Measurements from ENCODE around the gene HIP1.

Gene HIP1

DNA sequence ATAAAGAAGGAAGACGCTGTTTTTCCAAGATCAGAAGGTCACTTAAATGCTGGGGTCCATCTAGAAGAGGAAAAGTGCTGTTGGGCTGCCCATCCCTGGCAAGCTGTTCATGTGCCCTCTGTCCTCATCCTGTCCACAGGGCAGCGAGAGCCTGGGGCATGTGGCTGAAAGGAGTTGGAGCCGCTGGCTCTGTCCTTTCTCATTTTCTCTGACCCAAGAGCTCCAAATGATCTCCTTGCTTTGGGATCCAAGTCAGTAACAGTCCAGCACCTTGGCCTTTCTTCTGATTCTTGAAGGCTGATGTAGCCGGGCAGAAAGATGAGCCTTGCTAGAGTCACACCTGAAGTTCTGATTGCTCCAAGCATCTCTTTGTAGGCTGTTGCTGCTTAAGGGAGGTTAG, 202.2 kb downstream of the HIP1 start:
- Histone ChIP-seq H3F3A (ENCODE audit: insufficient read depth, low read length) (no peaks in the 10 kb centered on the region), H4K20me1 (ENCODE audit: insufficient read depth, low read length) (no peaks in the 10 kb centered on the region), H3K4me3 (ENCODE audit: low read depth, low read length, poor library complexity, severe bottlenecking) (no peak overlapping the region), H3K9ac (ENCODE audit: low read length) (no peak overlapping the region), H3K36me3 (ENCODE audit: insufficient read depth, low read length) (no peaks in the 10 kb centered on the region), H3K9me2 (ENCODE audit: low read depth, low read length) (no peaks in the 10 kb centered on the region), H2AFZ (ENCODE audit: low read length) (no peak overlapping the region), H3K79me2 (ENCODE audit: insufficient read depth, low read length) (no peaks in the 10 kb centered on the region), H3K9me3 (ENCODE audit: low read length) (no peaks in the 10 kb centered on the region), H3K27me3 (ENCODE audit: insufficient read depth, low read length) (0 out of 2 replicates have a peak, but pooled peaks cover 9% of the 10 kb centered on the region), H3K4me2 (ENCODE audit: low read length) (no peak overlapping the region), H3K4me1 (ENCODE audit: insufficient read depth, low read length, severe bottlenecking) (peaks cover 10% of the 10 kb centered on the region), H3K27ac (ENCODE audit: low read depth, low read length, poor library complexity, severe bottlenecking) (no peak overlapping the region)
- TF ChIP-seq EZH2 (IDR thresholded peaks at IDR 0.05; ENCODE audit: borderline replicate concordance, low read length) = no peak
- TF ChIP-seq, protein P1, sequence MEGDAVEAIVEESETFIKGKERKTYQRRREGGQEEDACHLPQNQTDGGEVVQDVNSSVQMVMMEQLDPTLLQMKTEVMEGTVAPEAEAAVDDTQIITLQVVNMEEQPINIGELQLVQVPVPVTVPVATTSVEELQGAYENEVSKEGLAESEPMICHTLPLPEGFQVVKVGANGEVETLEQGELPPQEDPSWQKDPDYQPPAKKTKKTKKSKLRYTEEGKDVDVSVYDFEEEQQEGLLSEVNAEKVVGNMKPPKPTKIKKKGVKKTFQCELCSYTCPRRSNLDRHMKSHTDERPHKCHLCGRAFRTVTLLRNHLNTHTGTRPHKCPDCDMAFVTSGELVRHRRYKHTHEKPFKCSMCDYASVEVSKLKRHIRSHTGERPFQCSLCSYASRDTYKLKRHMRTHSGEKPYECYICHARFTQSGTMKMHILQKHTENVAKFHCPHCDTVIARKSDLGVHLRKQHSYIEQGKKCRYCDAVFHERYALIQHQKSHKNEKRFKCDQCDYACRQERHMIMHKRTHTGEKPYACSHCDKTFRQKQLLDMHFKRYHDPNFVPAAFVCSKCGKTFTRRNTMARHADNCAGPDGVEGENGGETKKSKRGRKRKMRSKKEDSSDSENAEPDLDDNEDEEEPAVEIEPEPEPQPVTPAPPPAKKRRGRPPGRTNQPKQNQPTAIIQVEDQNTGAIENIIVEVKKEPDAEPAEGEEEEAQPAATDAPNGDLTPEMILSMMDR (IDR thresholded peaks at IDR 0.05; ENCODE audit: low read length) = no peak

DNA sequence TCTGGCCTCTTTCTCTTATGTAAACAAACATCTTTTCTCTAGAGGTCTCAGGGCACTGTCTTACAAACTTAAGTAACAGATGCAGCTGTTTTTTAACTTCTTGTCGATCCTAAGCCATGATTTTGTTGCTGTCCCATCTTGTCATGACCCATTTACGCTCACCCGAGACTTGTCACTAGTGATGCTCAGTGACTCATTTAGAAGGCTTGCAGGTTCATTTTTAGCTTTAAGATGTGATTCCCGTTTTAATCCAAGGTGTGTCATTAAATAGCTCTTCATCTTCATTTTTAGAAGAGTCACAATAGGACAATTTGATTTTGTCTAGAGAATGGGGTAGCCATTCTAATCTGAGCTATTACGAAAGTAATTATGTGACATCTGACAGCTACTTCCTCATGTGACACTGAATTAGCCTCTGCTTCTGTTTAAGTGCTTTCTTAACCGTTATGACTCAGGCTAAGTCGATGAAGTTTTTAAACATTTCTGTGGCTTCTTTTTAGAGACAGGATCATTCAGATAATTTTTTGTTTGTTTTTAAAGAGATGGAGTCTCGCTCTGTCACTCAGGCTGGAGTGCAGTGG, 203.9 kb downstream of the HIP1 start:
- Histone ChIP-seq H3K4me3 (ENCODE audit: low read depth, low read length, poor library complexity, severe bottlenecking) (peak overlapping the region; percentile 24), H3K9me2 (ENCODE audit: low read depth, low read length) (no peaks in the 10 kb centered on the region), H3K9me3 (ENCODE audit: low read length) (no peaks in the 10 kb centered on the region), H3K27me3 (ENCODE audit: insufficient read depth, low read length) (0 out of 2 replicates have a peak, but pooled peaks cover 9% of the 10 kb centered on the region), H3K79me2 (ENCODE audit: insufficient read depth, low read length) (no peaks in the 10 kb centered on the region), H3K27ac (ENCODE audit: low read depth, low read length, poor library complexity, severe bottlenecking) (no peak overlapping the region), H3K36me3 (ENCODE audit: insufficient read depth, low read length) (no peaks in the 10 kb centered on the region), H3K4me1 (ENCODE audit: insufficient read depth, low read length, severe bottlenecking) (peaks cover 10% of the 10 kb centered on the region), H4K20me1 (ENCODE audit: insufficient read depth, low read length) (no peaks in the 10 kb centered on the region), H3K9ac (ENCODE audit: low read length) (no peak overlapping the region), H2AFZ (ENCODE audit: low read length) (no peak overlapping the region), H3K4me2 (ENCODE audit: low read length) (peak overlapping the region; percentile 46), H3F3A (ENCODE audit: insufficient read depth, low read length) (no peaks in the 10 kb centered on the region)
- TF ChIP-seq, protein P1 (IDR thresholded peaks at IDR 0.05; ENCODE audit: low read length) = no peak
- no peak for TF ChIP-seq EZH2 (IDR thresholded peaks at IDR 0.05; ENCODE audit: borderline replicate concordance, low read length)

DNA sequence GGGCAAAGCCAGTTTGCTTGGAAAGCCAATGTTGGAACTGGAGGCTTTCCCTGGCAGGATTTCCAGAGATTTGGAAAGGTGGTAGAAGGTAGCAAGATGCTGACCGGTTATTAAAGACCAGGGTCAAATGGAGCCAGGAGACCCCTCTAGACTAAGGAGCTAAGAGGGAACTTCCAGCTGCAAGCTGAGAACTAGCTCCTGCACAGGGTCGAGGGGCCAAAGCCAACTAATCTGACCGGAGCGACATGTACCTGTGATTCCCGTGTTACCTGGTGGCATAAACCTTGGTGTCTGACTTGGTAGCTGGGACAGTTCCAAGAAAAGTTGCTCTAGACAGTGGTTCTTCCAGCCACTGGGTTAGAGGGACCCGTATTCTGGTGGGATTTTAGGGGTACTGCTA, 204.8 kb downstream of the HIP1 start:
- Histone ChIP-seq H3K4me3 (ENCODE audit: low read depth, low read length, poor library complexity, severe bottlenecking) (no peak overlapping the region), H3K4me1 (ENCODE audit: insufficient read depth, low read length, severe bottlenecking) (peaks cover 10% of the 10 kb centered on the region)

More for the DNA sequence above, 204.8 kb downstream of the HIP1 start:
- Histone ChIP-seq H3K9ac (ENCODE audit: low read length) (no peak overlapping the region), H3K36me3 (ENCODE audit: insufficient read depth, low read length) (no peaks in the 10 kb centered on the region), H3F3A (ENCODE audit: insufficient read depth, low read length) (no peaks in the 10 kb centered on the region), H2AFZ (ENCODE audit: low read length) (no peak overlapping the region), H3K4me2 (ENCODE audit: low read length) (no peak overlapping the region), H3K9me2 (ENCODE audit: low read depth, low read length) (no peaks in the 10 kb centered on the region), H3K27ac (ENCODE audit: low read depth, low read length, poor library complexity, severe bottlenecking) (no peak overlapping the region), H3K27me3 (ENCODE audit: insufficient read depth, low read length) (0 out of 2 replicates have a peak, but pooled peaks cover 9% of the 10 kb centered on the region), H3K9me3 (ENCODE audit: low read length) (no peaks in the 10 kb centered on the region), H3K79me2 (ENCODE audit: insufficient read depth, low read length) (no peaks in the 10 kb centered on the region), H4K20me1 (ENCODE audit: insufficient read depth, low read length) (no peaks in the 10 kb centered on the region)
- TF ChIP-seq, protein P1 (IDR thresholded peaks at IDR 0.05; ENCODE audit: low read length) = no peak
- no peak for TF ChIP-seq EZH2 (IDR thresholded peaks at IDR 0.05; ENCODE audit: borderline replicate concordance, low read length)
